Pancreas (tissue), 10 donors: ENCODE data around the gene HEMK1. TPM values are rescaled to one million over a fixed set of nuclear protein-coding genes. Genes with fewer than 3 reads are reported as not detected.
A peak's percentile ranks its signal among the peaks of the same experiment; 100 is the strongest.

Source experiments
- ATAC-seq, 4 donors: fragments of 200-7000 bp; cut with Tn5 transposase; one replicate each; pipeline versions ENCODE4 v1.8.0 to v1.9.1; 2020; ENCODE audit warnings: mild to moderate bottlenecking in 4 of 4, moderate library complexity in 4 of 4
- DNase-seq, 6 donors: peaks; one replicate each; pipeline ENCODE4 v3.0.0-alpha.2; 2020
- FAIRE-seq: peaks from 2 replicates; lab custom pipeline; 2012; peaks lifted over from hg19 to GRCh38; lab: Jason Lieb, UNC
- H3K27ac ChIP-seq, 4 donors: fragments of 200-600 bp; sonication (generic); 1 replicate in 3 of 4; 2 replicates in 1 of 4; pipeline versions ENCODE4 v1.5.0 to v1.8.0; 2020
- H3K27me3 ChIP-seq, 4 donors: fragments of 200-600 bp; one replicate each; pipeline ENCODE4 v1.8.0; 2021
- H3K36me3 ChIP-seq, 3 donors: fragments of 200-600 bp; sonication (generic) in 1 of 3; one replicate each; pipeline versions ENCODE4 v1.5.0 to v1.8.0; 2020 to 2021
- H3K4me1 ChIP-seq, 3 donors: fragments of 200-600 bp; one replicate each; pipeline ENCODE4 v1.8.0; 2021
- H3K4me3 ChIP-seq, 4 donors: fragments of 200-600 bp; sonication (generic) in 2 of 4; one replicate each; pipeline versions ENCODE4 v1.5.0 to v1.8.0; 2020 to 2021
- H3K9me3 ChIP-seq, 4 donors: fragments of 200-600 bp; one replicate each; pipeline ENCODE4 v1.8.0; 2021
- WGBS, 2 donors: extraction: QIAGEN DNeasy Blood & Tissue Kit; methylation state at CpG; one replicate each; pipeline ENCODE4 v1.1.7; 2013; 5-methylcytosine and 5-hydroxymethylcytosine counted together
- intact Hi-C, 3 donors: fragments of 100-400 bp; cut with DNase I; formaldehyde crosslinking; loops; one replicate each; pipeline versions ENCODE4 v1.11.1 to v1.14.2; 2022
- polyA plus RNA-seq, 2 donors: library from polyadenylated mRNA; stranded (reverse); fragments of 200-250 nt; gene quantifications; one replicate each; pipeline ENCODE4 v1.2.3, GENCODE V29; 2013
- total RNA-seq, 6 donors: library from RNA; stranded (reverse); fragmentation: NEBNext Ultra II Directional in 4 of 6; extraction: Animal tissue kit (Norgen Biotek cat#: 25700) in 4 of 6; gene quantifications; one replicate each; pipeline versions ENCODE4 v1.2.1 to v1.2.4, GENCODE V29; 2021 to 2023
- TF ChIP-seq, protein P1 (sequence below), 4 donors: fragments of 200-600 bp; sonication (generic) in 3 of 4; IDR thresholded peaks; one replicate each; pipeline versions ENCODE4 v1.5.0 to v1.8.0; 2021; ENCODE audit warnings: antibody characterized with exemption in 4 of 4
- donor health status: healthy with polysubstance abuse.
- donor health status: DM: no; HTN: no; CAD: no; lungs with moderate emphysema.
- donor health status: DM: no; HTN: no; CAD: no.
- donor health status: control.
- donor health status: control.
- donor health status: Bipolar disorder and iron deficiency.
- donor health status: DM: yes; HTN: yes; CAD: no.
- donor health status: DM: no; HTN: no; CAD: no.
- donor health status: DM: no; HTN: no; CAD: no.
- donor health status: DM: yes; HTN: yes; CAD: no.

The HEMK1 gene
- total and polyA plus RNA-seq, 8 donors: 9.6 to 21.8 (median 12.5) TPM

DNA sequence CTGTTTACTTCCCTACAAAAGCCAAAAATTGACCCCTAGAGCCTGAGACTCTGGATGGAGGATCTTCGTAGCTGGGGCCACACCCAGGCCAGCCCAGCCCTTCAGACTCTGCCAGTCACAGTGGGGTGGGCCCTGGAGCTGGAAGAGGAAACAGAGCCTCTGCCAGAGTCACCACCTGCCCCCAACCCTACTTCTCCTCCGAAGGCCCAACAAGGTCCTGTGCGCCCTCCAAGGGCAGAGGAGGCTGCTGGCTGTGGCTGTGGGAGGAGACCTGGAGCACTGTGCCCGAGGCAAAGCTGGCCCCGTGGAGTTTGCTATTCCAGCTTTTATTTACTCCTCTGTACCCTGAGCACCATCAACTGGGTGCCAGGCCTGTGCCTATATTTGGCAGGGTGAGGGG, 23.2 kb downstream of the HEMK1 start:
- WGBS, 2 donors: 36 to 49% methylated on average over 5 of the region's 5 CpGs
- TF ChIP-seq, protein P1, sequence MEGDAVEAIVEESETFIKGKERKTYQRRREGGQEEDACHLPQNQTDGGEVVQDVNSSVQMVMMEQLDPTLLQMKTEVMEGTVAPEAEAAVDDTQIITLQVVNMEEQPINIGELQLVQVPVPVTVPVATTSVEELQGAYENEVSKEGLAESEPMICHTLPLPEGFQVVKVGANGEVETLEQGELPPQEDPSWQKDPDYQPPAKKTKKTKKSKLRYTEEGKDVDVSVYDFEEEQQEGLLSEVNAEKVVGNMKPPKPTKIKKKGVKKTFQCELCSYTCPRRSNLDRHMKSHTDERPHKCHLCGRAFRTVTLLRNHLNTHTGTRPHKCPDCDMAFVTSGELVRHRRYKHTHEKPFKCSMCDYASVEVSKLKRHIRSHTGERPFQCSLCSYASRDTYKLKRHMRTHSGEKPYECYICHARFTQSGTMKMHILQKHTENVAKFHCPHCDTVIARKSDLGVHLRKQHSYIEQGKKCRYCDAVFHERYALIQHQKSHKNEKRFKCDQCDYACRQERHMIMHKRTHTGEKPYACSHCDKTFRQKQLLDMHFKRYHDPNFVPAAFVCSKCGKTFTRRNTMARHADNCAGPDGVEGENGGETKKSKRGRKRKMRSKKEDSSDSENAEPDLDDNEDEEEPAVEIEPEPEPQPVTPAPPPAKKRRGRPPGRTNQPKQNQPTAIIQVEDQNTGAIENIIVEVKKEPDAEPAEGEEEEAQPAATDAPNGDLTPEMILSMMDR (IDR thresholded peaks at IDR 0.05): no peak
- intact Hi-C loops: no loop called here
- DNase-seq (peak in 1 of 6 donors; percentile 48), FAIRE-seq (no peak), ATAC-seq (peak; percentile 16 to 28 (median 24))
- no peaks in the 10 kb centered on the region for H3K9me3 ChIP-seq
- peaks cover 0 to 8% (median 4%) of the 10 kb centered on the region in 3 donors for H3K4me1 ChIP-seq
- no peak overlapping the region for H3K4me3 ChIP-seq
- H3K36me3 ChIP-seq: no peaks in the 10 kb centered on the region
- H3K27me3 ChIP-seq: no peaks in the 10 kb centered on the region
- no peak overlapping the region for H3K27ac ChIP-seq

DNA sequence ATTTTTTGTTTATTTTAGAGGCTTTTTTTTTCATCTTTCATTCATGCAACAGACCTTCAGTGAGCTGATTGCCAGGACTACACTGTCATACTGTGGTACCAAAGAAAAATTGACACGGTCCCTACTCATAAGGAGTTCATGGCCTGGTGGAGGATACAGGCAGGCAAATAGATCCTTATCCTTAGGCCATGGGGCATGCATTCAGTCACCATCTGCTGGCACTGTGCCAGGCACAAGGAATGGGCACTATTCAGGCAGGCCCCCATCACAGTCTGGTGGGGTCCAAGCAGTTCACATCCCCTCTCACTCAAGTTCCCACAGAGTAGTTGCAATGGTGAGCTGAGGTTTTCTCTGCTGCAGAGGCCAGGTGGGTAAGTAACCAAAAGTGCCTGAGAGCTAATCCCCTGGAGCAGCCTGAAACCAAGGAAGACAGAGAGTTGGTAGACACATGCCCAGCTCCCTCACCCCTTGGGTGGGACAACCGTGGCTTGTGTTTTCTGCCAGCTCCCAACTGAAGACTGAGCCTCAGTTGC, 25.0 kb downstream of the HEMK1 start:
- 23 to 26% methylated on average over 2 of the region's 2 CpGs for WGBS, 2 donors
- no peak overlapping the region for H3K27ac ChIP-seq
- ATAC-seq (no peak), FAIRE-seq (no peak), DNase-seq (peak in 2 of 6 donors; percentile 52 to 58)
- H3K36me3 ChIP-seq: no peaks in the 10 kb centered on the region
- peaks cover 5 to 12% (median 7%) of the 10 kb centered on the region in 3 donors for H3K4me1 ChIP-seq
- TF ChIP-seq, protein P1 (IDR thresholded peaks at IDR 0.05): no peak
- H3K9me3 ChIP-seq: no peaks in the 10 kb centered on the region
- intact Hi-C loops: no loop called here
- no peaks in the 10 kb centered on the region for H3K27me3 ChIP-seq
- no peak overlapping the region for H3K4me3 ChIP-seq

DNA sequence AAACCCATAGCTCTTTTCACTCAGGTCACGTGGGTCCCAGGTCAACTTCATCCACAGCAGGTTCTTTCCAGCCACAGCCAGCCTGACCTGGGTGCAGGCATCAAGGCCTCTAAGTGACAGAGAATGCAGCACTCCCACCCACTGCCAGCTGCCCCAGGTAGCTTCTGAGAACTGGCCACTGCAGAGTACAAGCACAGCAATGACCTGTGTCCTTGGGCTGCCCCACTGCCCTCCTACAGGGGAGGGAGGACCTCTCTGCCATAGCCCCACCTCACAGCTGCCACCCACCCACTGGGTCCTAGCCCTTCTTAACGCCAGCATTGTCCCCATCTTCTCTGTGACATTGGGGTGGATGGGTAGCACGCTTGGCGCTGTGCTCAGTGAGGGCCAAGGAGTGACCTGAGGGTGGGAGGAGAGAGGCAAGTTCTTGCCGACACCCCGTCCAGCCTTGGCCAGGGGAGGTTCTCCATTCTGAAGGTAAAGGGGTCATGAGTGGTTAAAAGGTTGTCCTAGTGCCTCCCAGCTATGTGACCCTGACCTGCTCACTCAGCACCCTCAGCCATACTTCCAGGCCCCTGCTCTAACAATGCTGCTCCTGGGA, 29.9 kb downstream of the HEMK1 start:
- H3K27ac ChIP-seq: peak overlapping the region in 3 of 4 donors; percentile 97 to 99 (median 98)
- TF ChIP-seq, protein P1 (IDR thresholded peaks at IDR 0.05): no peak
- ATAC-seq (no peak), FAIRE-seq (no peak), DNase-seq (peak in 1 of 6 donors; percentile 55)
- no peaks in the 10 kb centered on the region for H3K9me3 ChIP-seq
- no peaks in the 10 kb centered on the region for H3K27me3 ChIP-seq
- 77 to 83% methylated on average over 6 of the region's 6 CpGs for WGBS, 2 donors
- no peak overlapping the region for H3K4me3 ChIP-seq
- H3K4me1 ChIP-seq: peaks cover 46 to 50% (median 49%) of the 10 kb centered on the region in 3 donors
- intact Hi-C loops: no loop called here
- no peaks in the 10 kb centered on the region for H3K36me3 ChIP-seq

DNA sequence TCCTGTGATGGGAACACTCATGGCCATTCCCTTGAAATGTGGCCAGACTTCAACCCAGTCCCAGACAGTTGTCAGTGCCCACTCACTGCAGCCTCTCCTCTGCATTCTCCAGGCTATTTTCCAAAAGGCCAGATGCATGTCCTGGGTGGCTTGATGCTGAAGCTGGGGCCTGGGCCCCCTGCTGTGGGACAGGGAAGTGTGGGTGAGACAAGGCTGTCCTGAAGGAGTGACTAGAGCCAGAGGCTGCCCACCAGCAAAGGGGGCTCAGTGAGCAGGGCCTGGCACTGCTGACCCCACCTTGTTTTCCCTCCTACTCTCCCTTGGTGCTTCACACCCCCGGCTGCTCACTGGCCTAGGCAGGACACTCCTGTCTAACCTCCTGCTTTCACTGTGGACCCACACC, 30.4 kb downstream of the HEMK1 start:
- 62 to 67% methylated on average over 1 of the region's 1 CpG for WGBS, 2 donors
- H3K4me3 ChIP-seq: no peak overlapping the region
- no peak for FAIRE-seq
- H3K27ac ChIP-seq: peak overlapping the region; percentile 97 to 99 (median 98)
- H3K36me3 ChIP-seq: no peaks in the 10 kb centered on the region
- TF ChIP-seq, protein P1 (IDR thresholded peaks at IDR 0.05): no peak
- ATAC-seq: no peak
- peaks cover 51 to 55% (median 54%) of the 10 kb centered on the region in 3 donors for H3K4me1 ChIP-seq
- no peaks in the 10 kb centered on the region for H3K9me3 ChIP-seq
- DNase-seq: peak in 1 of 6 donors; percentile 60
- H3K27me3 ChIP-seq: no peaks in the 10 kb centered on the region
- intact Hi-C loops: no loop called here
